CD4-positive, alpha-beta T cell treated with Interleukin-6 at 100 ng/mL for 8 hours (primary cell): ENCODE data around the gene ACY1.
"Not testable (repeated sequence)": the region's sequence is repeated elsewhere in the genome, so short reads cannot be mapped to it uniquely, and the experiment has no call there.

ENCODE experiments used
- DNase-seq: peaks from one replicate; pipeline ENCODE4 v3.0.0-alpha.2; 2020; ENCODE audit warnings: mixed read lengths, low spot score

Gene ACY1

GRCh38 chr3:51983578-51984268 is 388 bp downstream of the ACY1 start:
- DNase-seq: no peak

- no peak for DNase-seq
Observed at GRCh38 chr3:51984269-51984647, 923 bp downstream of the ACY1 start.

GRCh38 chr3:51985063-51985462 is 1.7 kb downstream of the ACY1 start:
- no peak for DNase-seq

- DNase-seq: no peak
Observed at GRCh38 chr3:51986010-51986947, 2.9 kb downstream of the ACY1 start.

GRCh38 chr3:51987568-51987967 is 4.2 kb downstream of the ACY1 start:
- no peak for DNase-seq

- no peak for DNase-seq
Observed at GRCh38 chr3:51988286-51989146, 5.2 kb downstream of the ACY1 start.

GRCh38 chr3:51990501-51990971 is 7.2 kb downstream of the ACY1 start:
- DNase-seq: not testable (repeated sequence)

GRCh38 chr3:51992017-51992682 is 8.8 kb downstream of the ACY1 start:
- DNase-seq: no peak

- DNase-seq: not testable (repeated sequence)
Observed at GRCh38 chr3:51993657-51994056, 10.3 kb downstream of the ACY1 start.

GRCh38 chr3:51994530-51994929 is 11.2 kb downstream of the ACY1 start:
- no peak for DNase-seq

- DNase-seq: peak; percentile 93
Observed at GRCh38 chr3:51995346-51996163, 12.2 kb downstream of the ACY1 start, which contains the start of gene RPL29. Gene RPL29 (minus strand): TSS chr3:51995895. CDS start chr3:51995461, 434 bp downstream.

- DNase-seq: no peak
Observed at GRCh38 chr3:51997172-51997571, 13.8 kb downstream of the ACY1 start.

- DNase-seq: no peak
Observed at GRCh38 chr3:51997935-51998596, 14.7 kb downstream of the ACY1 start.

GRCh38 chr3:51998774-51999173 is 15.4 kb downstream of the ACY1 start:
- no peak for DNase-seq

GRCh38 chr3:51999846-52000245 is 16.5 kb downstream of the ACY1 start:
- DNase-seq: no peak

- DNase-seq: peak; percentile 80
Observed at GRCh38 chr3:52001443-52001974, 18.2 kb downstream of the ACY1 start.

- DNase-seq: no peak
Observed at GRCh38 chr3:52002748-52003147, 19.4 kb downstream of the ACY1 start.

- DNase-seq: no peak
Observed at GRCh38 chr3:52004163-52004787, 20.9 kb downstream of the ACY1 start.

GRCh38 chr3:52004906-52005395 is 21.6 kb downstream of the ACY1 start:
- DNase-seq: no peak
